HL-60 (cell line): Measurements from ENCODE around the gene KRT81.

ENCODE experiments used
- POLR2AphosphoS5 ChIP-seq: IDR thresholded peaks from 2 replicates; pipeline ENCODE4 v1.6.1; 2012; ENCODE audit warnings: low read depth
- TF ChIP-seq, protein P1 (sequence below): IDR thresholded peaks from one replicate; pipeline ENCODE4 v1.5.1; 2011; ENCODE audit warnings: low read length, control low read depth, inconsistent platforms; ENCODE audit not compliant: insufficient read depth

DNA sequence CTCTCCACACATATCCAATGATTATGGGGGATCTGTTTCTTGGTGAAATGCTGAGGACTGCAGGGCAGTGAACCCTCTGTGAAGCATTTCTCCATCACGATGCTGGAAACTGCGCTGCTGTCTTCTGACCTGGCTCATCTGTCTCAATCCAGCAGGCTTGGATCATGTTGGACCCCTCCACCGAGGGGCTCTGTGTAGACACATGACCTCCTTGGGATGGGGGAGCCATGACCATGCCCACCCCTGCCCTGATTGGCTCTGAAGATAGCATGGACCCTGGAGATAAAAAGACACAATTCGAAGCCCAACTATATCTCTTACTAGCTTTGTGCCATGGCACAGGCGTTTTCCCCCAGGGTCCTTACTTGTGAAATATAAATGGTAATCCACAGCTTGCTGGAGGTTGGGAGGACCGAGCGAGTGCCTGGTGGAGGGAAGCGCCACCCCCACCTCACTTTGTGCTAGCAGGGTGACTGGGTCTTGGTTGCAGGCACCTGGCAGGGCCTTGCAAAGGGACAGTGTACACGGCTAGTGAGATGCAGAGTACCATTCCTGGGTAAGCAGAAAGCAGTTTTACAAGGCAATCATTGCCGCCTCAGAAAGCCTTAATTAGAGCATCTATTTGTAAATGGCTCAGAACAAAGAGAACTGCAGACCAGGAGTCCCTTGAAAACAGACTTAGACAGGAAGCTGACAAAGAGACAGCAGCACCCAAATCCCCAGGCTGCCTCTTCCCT, 32.2 kb upstream of the KRT81 start:
- TF ChIP-seq, protein P1, sequence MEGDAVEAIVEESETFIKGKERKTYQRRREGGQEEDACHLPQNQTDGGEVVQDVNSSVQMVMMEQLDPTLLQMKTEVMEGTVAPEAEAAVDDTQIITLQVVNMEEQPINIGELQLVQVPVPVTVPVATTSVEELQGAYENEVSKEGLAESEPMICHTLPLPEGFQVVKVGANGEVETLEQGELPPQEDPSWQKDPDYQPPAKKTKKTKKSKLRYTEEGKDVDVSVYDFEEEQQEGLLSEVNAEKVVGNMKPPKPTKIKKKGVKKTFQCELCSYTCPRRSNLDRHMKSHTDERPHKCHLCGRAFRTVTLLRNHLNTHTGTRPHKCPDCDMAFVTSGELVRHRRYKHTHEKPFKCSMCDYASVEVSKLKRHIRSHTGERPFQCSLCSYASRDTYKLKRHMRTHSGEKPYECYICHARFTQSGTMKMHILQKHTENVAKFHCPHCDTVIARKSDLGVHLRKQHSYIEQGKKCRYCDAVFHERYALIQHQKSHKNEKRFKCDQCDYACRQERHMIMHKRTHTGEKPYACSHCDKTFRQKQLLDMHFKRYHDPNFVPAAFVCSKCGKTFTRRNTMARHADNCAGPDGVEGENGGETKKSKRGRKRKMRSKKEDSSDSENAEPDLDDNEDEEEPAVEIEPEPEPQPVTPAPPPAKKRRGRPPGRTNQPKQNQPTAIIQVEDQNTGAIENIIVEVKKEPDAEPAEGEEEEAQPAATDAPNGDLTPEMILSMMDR = no peak
- no peak for TF ChIP-seq POLR2AphosphoS5
